B cell (primary cell): ENCODE results near the gene RPL18.

ENCODE experiments used
- EZH2 ChIP-seq: IDR thresholded peaks from 2 replicates; pipeline ENCODE4 v1.6.1; 2012; ENCODE audit warnings: borderline replicate concordance, low read depth, mild to moderate bottlenecking, moderate library complexity, low read length; ENCODE audit not compliant: insufficient read depth, poor library complexity, severe bottlenecking
- TF ChIP-seq, protein P1 (sequence below): fragments of 200-600 bp; IDR thresholded peaks from one replicate; pipeline ENCODE4 v1.8.0; 2022; ENCODE audit warnings: antibody characterized with exemption, mild to moderate bottlenecking

DNA sequence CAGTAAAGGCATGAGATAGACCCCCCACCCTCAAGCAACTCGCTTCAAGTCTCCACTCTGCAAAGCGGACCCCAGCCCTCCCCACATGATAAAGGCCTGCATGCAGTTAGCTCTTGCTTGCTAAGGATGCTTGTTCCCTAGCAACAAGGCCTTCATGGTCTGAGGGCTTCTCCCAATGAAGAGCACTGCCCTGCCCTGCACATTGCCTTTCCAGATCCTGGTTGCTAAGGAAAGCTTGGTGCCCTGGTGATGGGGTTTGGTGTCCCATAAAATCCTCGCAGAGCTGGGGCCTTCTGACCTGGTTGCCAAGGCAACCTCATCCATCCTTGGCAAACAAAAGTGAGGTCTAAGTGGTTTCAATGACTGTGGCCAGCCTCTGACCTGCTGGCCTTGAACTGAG is 12.2 kb upstream of the RPL18 start:
- TF ChIP-seq, protein P1, sequence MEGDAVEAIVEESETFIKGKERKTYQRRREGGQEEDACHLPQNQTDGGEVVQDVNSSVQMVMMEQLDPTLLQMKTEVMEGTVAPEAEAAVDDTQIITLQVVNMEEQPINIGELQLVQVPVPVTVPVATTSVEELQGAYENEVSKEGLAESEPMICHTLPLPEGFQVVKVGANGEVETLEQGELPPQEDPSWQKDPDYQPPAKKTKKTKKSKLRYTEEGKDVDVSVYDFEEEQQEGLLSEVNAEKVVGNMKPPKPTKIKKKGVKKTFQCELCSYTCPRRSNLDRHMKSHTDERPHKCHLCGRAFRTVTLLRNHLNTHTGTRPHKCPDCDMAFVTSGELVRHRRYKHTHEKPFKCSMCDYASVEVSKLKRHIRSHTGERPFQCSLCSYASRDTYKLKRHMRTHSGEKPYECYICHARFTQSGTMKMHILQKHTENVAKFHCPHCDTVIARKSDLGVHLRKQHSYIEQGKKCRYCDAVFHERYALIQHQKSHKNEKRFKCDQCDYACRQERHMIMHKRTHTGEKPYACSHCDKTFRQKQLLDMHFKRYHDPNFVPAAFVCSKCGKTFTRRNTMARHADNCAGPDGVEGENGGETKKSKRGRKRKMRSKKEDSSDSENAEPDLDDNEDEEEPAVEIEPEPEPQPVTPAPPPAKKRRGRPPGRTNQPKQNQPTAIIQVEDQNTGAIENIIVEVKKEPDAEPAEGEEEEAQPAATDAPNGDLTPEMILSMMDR, result no peak
- TF ChIP-seq EZH2, result no peak
